ENCODE data around the gene DEUP1. TPM values are rescaled to one million over a fixed set of nuclear protein-coding genes. Genes with fewer than 3 reads are reported as not detected.

The DEUP1 gene
- total and polyA plus RNA-seq, 9 of the 15 experiments (the other 6 are each of a cell fraction or from before 2014, with no cell fraction given): 1.4 to 10.9 (median 9.3) TPM

GRCh38 chr11:93330446-93330984, at the start of gene DEUP1 (continued):
- no peak for TF ChIP-seq ZNF263 (CRISPR knock-in tag; IDR thresholded peaks at IDR 0.05; ENCODE audit: borderline replicate concordance)
- peak; percentile 41 for TF ChIP-seq GABPA (tag; conservative IDR thresholded peaks at IDR 0.05; ENCODE audit: low read depth)
- no peak for TF ChIP-seq ZBTB34 (CRISPR knock-in tag; IDR thresholded peaks at IDR 0.05)
- TF ChIP-seq ARNT (IDR thresholded peaks at IDR 0.05): no peak
- peak; percentile 44; the same call in 1 of the 2 replicates for TF ChIP-seq HCFC1 (IDR thresholded peaks at IDR 0.05; ENCODE audit: low read depth, low read length)
- no peak for TF ChIP-seq MCM3 (IDR thresholded peaks at IDR 0.05)
- peak; percentile 72 for TF ChIP-seq CREM (IDR thresholded peaks at IDR 0.05; ENCODE audit: low read depth)
- TF ChIP-seq IRF1 (CRISPR knock-in tag; IDR thresholded peaks at IDR 0.05; ENCODE audit: borderline replicate concordance): no peak
- peak; percentile 5 for TF ChIP-seq PCBP1 (IDR thresholded peaks at IDR 0.05; ENCODE audit: low read depth, low read length, poor library complexity, severe bottlenecking)
- peak in 1 of 2 experiments; percentile 71; a peak in 1 of 4 replicates for TF ChIP-seq ZNF639 (CRISPR knock-in tag; conservative IDR thresholded peaks at IDR 0.05 in 1 of 2, IDR thresholded peaks at IDR 0.05 in 1 of 2)
- peak; percentile 30; the same call in 1 of the 2 replicates for TF ChIP-seq ZNF766 (CRISPR knock-in tag; conservative IDR thresholded peaks at IDR 0.05)
- TF ChIP-seq CCNT2 (IDR thresholded peaks at IDR 0.05; ENCODE audit: borderline replicate concordance, extremely low read depth, insufficient read length, low read depth, low read length): peak; percentile 92
- peak in 2 of 3 experiments; percentile 15 to 32 for TF ChIP-seq YY1 (IDR thresholded peaks at IDR 0.05; ENCODE audit: borderline replicate concordance in 1 of 3, control insufficient read depth in 1 of 3, extremely low read depth in 1 of 3, insufficient read depth in 3 of 3, insufficient read length in 1 of 3, insufficient replicate concordance in 2 of 3, low read depth in 1 of 3, low read length in 2 of 3)
- TF ChIP-seq EP300 (IDR thresholded peaks at IDR 0.05; ENCODE audit: low read length): 0 out of 2 replicates have a peak, but pooled peaks have one; percentile 18
- TF ChIP-seq RCOR1 (IDR thresholded peaks at IDR 0.05; ENCODE audit: borderline replicate concordance in 1 of 2, low read depth in 2 of 2, low read length in 2 of 2): peak in 1 of 2 experiments; percentile 47; a peak in 1 of 4 replicates
- TF ChIP-seq CREB3L1 (IDR thresholded peaks at IDR 0.05; ENCODE audit: borderline replicate concordance, low read depth): 0 out of 2 replicates have a peak, but pooled peaks have one; percentile 48
- TF ChIP-seq RFX1 (IDR thresholded peaks at IDR 0.05): peak; percentile 60
- 0 out of 2 replicates have a peak, but pooled peaks have one; percentile 65 for TF ChIP-seq KAT7 (CRISPR knock-in tag; IDR thresholded peaks at IDR 0.05; ENCODE audit: borderline replicate concordance)
- TF ChIP-seq RBM22 (IDR thresholded peaks at IDR 0.05; ENCODE audit: low read depth, low read length, poor library complexity, severe bottlenecking): peak; percentile 53
- no peak for TF ChIP-seq MTF1 (CRISPR knock-in tag; IDR thresholded peaks at IDR 0.05; ENCODE audit: borderline replicate concordance)
- TF ChIP-seq POLR2H (tag; IDR thresholded peaks at IDR 0.05; ENCODE audit: low read depth): peak; percentile 56; the same call in 1 of the 2 replicates
